HEK293T (cell line): Measurements from ENCODE around the gene MYOM3.

Experiments used
- ARNT ChIP-seq: fragments of 450-650 bp; IDR thresholded peaks from 2 replicates; pipeline ENCODE4 v1.6.1; 2017; ENCODE audit warnings: mild to moderate bottlenecking
- BHLHE40 ChIP-seq: fragments of 450-650 bp; IDR thresholded peaks from 2 replicates; pipeline ENCODE4 v1.6.1; 2016; ENCODE audit warnings: mild to moderate bottlenecking, moderate library complexity, borderline replicate concordance
- CTBP1 ChIP-seq: fragments of 450-650 bp; IDR thresholded peaks from 2 replicates; pipeline ENCODE4 v1.6.1; 2016; ENCODE audit warnings: borderline replicate concordance
- FOXA1 ChIP-seq: fragments of 450-650 bp; IDR thresholded peaks from 2 replicates; pipeline ENCODE4 v1.6.1; 2016; ENCODE audit warnings: mild to moderate bottlenecking
- FOXK2 ChIP-seq: fragments of 450-650 bp; IDR thresholded peaks from 2 replicates; pipeline ENCODE4 v1.6.1; 2016; ENCODE audit warnings: mild to moderate bottlenecking
- FOXM1 ChIP-seq: fragments of 450-650 bp; IDR thresholded peaks from 2 replicates; pipeline ENCODE4 v1.6.1; 2017; ENCODE audit warnings: mild to moderate bottlenecking, borderline replicate concordance
- HDGF ChIP-seq: fragments of 450-650 bp; IDR thresholded peaks from 2 replicates; pipeline ENCODE4 v1.6.1; 2017; ENCODE audit warnings: antibody characterized with exemption, borderline replicate concordance
- TARDBP ChIP-seq: fragments of 450-650 bp; IDR thresholded peaks from 2 replicates; pipeline ENCODE4 v1.6.1; 2016
- ZNF384 ChIP-seq: fragments of 450-650 bp; IDR thresholded peaks from 2 replicates; pipeline ENCODE4 v1.6.1; 2016

DNA sequence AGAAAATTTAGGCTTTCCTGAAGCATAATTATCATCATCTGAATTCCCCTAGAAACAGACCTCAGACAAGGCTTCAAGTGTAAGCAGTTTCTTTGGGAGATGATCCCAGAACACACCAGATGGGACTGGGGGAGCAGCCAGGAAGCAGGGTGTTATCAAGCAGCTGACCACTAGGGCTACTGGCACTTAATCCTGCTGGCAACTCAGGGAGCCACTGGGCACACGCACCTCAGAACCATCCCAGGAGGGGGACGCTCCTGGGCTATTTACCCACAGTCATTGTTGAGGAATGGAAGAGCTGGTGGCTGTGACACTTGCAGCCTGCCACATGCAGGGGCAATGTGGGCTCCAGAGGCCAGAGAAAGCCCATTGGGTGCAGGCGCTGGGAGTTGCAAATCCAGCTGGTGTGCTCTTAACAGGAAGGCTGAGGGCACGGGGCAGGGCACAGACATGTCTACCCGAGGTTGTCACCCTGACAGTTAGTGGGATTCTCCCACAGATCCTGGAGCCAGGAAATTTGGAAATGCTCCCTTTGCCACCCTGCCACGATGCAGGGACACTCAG, 46.1 kb upstream of the MYOM3 start:
- TF ChIP-seq FOXK2 (no peak), FOXA1 (no peak), BHLHE40 (no peak), HDGF (no peak), TARDBP (no peak), CTBP1 (no peak), ARNT (no peak), ZNF384 (no peak), FOXM1 (no peak)
